GM18951 (cell line): ENCODE measurements around the gene CDH2.

Experiments used
- POLR2A ChIP-seq: IDR thresholded peaks from 4 replicates; pipeline ENCODE4 v1.6.1; 2011; ENCODE audit warnings: mild to moderate bottlenecking; ENCODE audit not compliant: insufficient read length, insufficient read depth; ENCODE audit errors: extremely low read depth
- in situ Hi-C: fragments of 300-500 bp; cut with MboI; formaldehyde crosslinking; loops from one replicate; pipeline ENCODE4 v1.12.0; 2022; ENCODE audit warnings: low sequenced_read_pairs, mixed read lengths, inconsistent platforms; ENCODE audit not compliant: unreplicated experiment

The CDH2 gene

GRCh38 chr18:27994571-27994970 is 182.4 kb downstream of the CDH2 start:
- no peak for TF ChIP-seq POLR2A
- in situ Hi-C loops = no loop called here

DNA sequence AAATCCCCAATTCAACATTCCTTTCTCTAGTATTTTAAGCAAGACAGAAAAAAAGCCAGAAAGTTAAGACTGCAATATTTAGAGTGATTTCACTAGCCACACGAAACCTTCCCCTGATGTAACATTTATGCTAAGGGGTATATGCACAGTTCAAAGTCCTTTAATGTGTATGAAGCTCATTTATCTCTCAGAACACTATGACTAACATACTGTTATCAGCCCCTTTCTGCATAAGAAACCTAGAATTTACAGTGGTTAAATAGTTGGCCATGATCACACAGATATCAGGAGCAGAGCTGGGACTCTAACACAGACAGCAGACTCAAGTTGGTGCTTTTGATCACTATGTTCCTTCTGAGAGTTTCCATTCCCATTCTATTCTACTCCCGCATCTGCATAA is 185.5 kb downstream of the CDH2 start:
- in situ Hi-C loops = no loop called here
- TF ChIP-seq POLR2A = no peak

GRCh38 chr18:27985832-27986231 is 191.1 kb downstream of the CDH2 start:
- in situ Hi-C loops = no loop called here
- no peak for TF ChIP-seq POLR2A

DNA sequence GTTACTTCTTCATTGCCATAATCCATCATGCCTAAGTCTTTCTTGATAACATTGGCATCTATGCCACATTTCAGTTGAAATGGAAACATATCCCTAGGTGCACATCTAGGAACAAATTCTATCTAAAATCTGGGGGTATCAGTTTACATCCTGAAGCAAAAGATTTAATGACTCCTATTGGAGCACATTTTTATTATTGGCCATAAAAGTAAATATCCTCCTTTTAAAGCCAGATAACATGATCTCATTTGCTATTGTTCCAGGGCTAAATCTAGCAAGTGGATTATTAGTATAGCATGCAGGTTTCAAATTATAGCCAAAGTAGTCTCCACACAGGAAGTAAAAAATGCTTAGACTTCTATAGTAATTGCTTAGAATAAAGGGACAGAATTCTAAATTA is 193.2 kb downstream of the CDH2 start:
- TF ChIP-seq POLR2A = no peak

DNA sequence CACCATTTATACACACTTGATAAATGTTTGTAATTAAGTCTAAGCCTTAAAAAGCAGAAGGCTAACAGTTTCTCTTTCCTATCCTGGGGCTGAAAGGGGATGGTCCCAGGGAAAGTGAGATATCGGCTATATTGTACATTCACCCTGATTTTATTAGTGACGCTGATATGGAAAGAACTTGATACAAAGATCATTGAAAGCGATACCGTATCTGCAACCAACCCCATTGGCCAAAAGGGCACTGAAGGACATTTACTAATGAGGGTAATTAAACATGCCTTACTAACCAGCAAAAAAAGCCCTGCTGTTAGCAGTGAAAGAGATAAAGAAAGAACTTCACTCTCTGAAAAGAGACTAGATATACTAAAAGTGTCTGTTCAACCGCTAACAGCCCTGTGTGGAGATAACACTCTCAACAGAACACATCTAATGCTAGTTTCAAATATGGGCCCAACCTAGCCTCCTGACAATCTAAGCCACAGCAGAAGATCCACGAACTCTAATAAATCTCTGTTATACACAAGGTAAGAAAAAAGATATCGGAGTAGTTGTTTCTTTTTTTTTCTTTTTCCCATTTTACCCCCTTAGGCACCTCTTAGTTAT is 200.0 kb downstream of the CDH2 start:
- no peak for TF ChIP-seq POLR2A
- in situ Hi-C loops = no loop called here

More for the DNA sequence above, 193.2 kb downstream of the CDH2 start:
- in situ Hi-C loops = no loop called here

DNA sequence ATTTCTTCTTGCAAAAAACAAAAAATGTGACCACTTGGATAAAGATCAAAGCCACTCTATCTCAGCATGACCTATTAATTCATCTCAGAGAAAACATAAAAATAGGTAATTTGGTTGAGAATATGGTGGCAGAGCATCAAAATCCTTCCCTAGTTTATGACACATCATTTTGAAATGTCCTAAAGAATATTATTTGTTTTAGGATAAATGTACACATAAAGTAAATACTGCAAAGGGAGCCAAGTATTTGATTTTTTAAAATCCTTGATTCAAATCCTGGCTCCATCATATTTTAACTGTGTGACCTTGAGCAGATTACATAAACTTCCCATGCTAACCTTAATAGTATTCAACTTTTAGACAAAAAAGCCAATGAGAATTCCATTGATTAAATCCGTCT is 206.6 kb downstream of the CDH2 start:
- no peak for TF ChIP-seq POLR2A
- in situ Hi-C loops = no loop called here

DNA sequence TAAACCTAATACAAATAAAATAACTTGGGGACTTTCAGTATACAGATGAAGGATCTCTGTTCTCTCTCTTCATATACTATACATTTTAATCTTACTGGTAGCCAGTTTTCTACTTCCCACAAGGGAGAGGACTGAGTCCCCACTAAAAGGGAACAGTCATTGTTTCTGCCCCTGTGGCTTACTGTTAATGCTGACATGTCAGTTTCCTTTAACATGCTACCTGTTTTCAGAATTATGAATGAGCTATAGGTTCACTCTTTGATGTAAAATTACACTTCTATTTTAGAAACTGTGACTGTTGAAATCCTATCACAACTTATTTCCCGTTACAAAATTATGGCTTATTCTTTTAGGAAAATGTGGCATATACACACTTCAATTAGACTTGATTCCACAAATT is 207.7 kb downstream of the CDH2 start:
- no peak for TF ChIP-seq POLR2A
- in situ Hi-C loops = no loop called here

DNA sequence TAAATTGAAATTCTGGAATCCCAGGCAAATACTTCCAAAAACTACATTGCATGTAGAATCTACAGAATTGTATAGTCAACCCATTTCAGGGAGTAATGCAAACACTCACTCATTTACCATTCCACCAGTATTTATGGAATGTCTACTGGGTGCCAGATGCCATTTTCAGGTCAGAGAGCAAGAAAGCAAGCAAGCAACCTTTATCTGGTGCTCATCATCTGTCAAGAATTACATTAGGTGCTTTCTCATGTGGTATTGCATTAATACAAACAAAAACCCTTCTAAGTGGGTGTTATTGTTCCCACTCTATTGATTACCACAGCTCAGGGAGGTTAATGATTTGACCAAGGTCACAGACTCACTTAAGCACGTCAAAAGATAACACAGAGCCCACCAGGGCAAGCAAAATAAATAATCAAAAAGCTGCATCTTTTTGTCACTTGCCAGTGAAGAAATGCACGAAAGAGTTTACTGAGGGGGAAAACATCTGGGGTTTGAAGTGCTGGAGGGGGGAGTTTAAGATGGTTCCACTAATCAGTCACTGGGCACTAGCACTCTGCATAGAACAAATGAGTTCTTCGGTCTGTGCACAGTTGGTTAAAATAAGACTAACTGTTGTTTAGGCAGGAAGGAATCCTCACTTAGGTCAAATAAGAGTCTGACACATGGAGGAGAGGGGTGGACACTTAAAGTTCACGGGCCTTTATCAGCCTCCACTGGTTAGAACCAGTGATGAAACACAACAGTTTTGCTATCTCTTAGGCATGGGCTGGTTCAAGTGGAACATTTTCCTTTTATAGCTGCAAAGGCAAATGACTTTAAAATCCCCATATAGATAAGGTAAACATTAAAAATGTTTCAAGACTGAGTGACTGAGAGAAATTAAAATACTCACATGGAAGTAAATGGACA is 208.8 kb downstream of the CDH2 start:
- no peak for TF ChIP-seq POLR2A
- in situ Hi-C loops = no loop called here

DNA sequence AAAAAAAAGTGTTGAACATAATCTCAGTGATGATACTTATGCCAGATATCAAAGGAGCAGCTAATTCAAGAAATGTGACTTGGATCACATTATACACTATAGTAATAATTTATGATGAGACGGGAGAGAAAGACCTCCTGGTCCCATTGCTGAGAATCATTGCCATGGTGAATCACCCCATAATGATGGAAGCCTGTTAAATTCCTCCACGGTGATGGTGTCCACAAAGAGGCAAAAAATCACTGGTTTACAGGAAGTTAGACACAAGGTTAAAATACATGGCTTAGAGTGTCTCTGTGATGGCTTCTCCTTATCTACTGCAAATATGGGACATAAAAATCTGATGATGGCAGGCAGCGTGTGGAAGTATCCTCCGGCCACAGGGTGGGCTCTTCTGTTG is 210.0 kb downstream of the CDH2 start:
- in situ Hi-C loops = no loop called here

DNA sequence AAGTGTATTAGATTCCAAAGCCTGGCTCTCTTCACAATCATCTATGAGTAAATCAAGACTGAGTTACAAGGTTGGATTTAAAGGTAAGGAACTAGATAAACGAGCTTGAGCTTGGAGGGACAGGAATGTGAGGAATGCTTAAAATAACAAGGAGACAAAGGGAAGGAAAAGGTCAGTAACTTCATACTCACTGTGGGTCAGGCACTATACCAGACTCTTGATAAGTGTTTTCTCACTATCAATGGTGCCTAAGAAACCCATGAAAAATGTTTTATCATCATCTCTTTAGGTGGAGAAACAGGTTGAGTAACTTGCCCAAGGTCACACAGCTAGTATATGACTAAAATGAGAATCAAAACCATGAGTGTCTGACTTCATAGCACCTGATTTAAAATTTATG is 212.1 kb downstream of the CDH2 start:
- in situ Hi-C loops = no loop called here

More for the DNA sequence above, 210.0 kb downstream of the CDH2 start:
- TF ChIP-seq POLR2A = no peak

DNA sequence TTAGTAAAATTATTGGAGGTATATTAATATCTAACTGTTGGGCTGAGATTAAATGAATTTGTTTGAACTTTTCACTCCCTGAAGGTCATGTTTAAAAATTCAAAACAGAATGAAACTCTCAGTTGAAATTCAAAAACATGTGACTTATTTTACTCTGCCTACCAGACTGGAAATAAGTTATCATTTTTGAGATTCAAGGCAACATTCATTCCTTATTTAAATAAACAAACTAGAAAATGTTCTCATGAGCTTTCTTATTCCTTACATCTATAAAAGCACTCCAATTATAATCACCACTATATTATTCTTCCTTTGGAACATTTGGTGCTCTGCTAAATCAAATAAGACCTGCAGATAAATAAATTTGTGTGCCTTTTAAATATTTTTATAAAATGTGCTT is 217.8 kb downstream of the CDH2 start:
- in situ Hi-C loops = no loop called here

More for the DNA sequence above, 212.1 kb downstream of the CDH2 start:
- TF ChIP-seq POLR2A = no peak

DNA sequence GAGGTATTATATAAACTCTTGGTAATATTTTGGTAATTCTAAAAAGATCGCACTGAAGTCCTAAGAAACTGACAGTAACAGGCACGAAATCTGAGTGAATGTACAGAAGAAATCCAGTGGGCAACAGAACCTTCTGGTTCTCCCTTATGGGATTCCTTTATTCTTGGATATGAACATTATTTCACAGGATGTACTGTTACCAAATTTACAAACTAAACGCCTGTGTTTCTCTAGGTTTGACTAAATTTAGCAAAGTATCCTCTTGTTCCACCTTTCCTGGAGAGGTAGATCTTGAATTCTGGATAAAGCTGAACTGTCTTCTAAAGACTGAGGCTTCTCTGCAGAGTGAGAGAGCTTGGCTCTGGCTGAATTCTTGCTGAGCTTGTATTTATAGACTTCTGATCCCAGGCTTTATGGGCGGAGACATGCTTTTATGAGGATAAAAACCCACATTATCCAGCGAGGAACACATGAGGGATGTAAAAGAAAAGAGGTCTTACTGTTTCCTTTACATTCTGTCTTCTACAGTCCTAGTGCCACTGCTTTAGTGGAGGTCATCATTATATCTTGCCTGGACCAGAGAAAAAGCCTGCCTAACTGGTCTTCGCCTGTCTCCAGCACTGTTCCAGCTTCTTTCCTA is 220.8 kb downstream of the CDH2 start:
- no peak for TF ChIP-seq POLR2A
- in situ Hi-C loops = no loop called here

More for the DNA sequence above, 217.8 kb downstream of the CDH2 start:
- TF ChIP-seq POLR2A = no peak

- in situ Hi-C loops = no loop called here
- TF ChIP-seq POLR2A = no peak
Measured at GRCh38 chr18:27954226-27954625, 222.7 kb downstream of the CDH2 start.
